Natural killer cell (primary cell): Measurements from ENCODE around the gene BBX. TPM values are rescaled to one million over a fixed set of nuclear protein-coding genes. Genes with fewer than 3 reads are reported as not detected.

ENCODE experiments used
- ATAC-seq, 3 donors: fragments of 150-1000 bp in 2 of 3; fragments of 200-7000 bp in 1 of 3; cut with Tn5 transposase; 1 replicate in 1 of 3; 2 replicates in 2 of 3; pipeline ENCODE4 v1.10.0; 2021; ENCODE audit warnings: mild to moderate bottlenecking in 2 of 3, moderate library complexity in 2 of 3
- DNase-seq, 2 donors: peaks; one replicate each; pipeline versions ENCODE4 v3.0.0 to v3.0.0-alpha.2; 2013 to 2021; ENCODE audit warnings: mixed read lengths in 1 of 2
- H3K27ac ChIP-seq: one replicate; pipeline ENCODE4 v1.5.1; 2013; ENCODE audit warnings: mild to moderate bottlenecking, low read length
- H3K27me3 ChIP-seq: one replicate; pipeline ENCODE4 v1.6.1; 2013; ENCODE audit warnings: low read length; ENCODE audit not compliant: control insufficient read depth, insufficient read depth
- H3K36me3 ChIP-seq: one replicate; pipeline ENCODE4 v1.6.1; 2013; ENCODE audit warnings: low read length; ENCODE audit not compliant: control insufficient read depth, insufficient read depth
- H3K4me1 ChIP-seq: one replicate; pipeline ENCODE4 v1.6.1; 2013; ENCODE audit warnings: low read length; ENCODE audit not compliant: control insufficient read depth, insufficient read depth
- H3K4me3 ChIP-seq: one replicate; pipeline ENCODE4 v1.5.1; 2013; ENCODE audit warnings: low read length
- H3K9me3 ChIP-seq: one replicate; pipeline ENCODE4 v1.6.1; 2013; ENCODE audit warnings: low read length; ENCODE audit not compliant: control insufficient read depth, insufficient read depth
- H3K27ac Mint-ChIP-seq, 2 donors: one replicate each; pipeline ENCODE4 v1.8.0; 2022; ENCODE audit warnings: mild to moderate bottlenecking in 2 of 2, mixed read lengths in 2 of 2, moderate library complexity in 1 of 2
- H3K27me3 Mint-ChIP-seq, 2 donors: one replicate each; pipeline ENCODE4 v1.8.0; 2022; ENCODE audit warnings: low read depth in 2 of 2, mixed read lengths in 2 of 2
- H3K36me3 Mint-ChIP-seq: one replicate; pipeline ENCODE4 v1.8.0; 2022; ENCODE audit warnings: mixed read lengths
- H3K4me1 Mint-ChIP-seq, 2 donors: one replicate each; pipeline ENCODE4 v1.8.0; 2022; ENCODE audit warnings: mixed read lengths in 2 of 2
- H3K4me3 Mint-ChIP-seq: one replicate; pipeline ENCODE4 v1.8.0; 2022; ENCODE audit warnings: mild to moderate bottlenecking, moderate library complexity, mixed read lengths
- H3K9me3 Mint-ChIP-seq, 2 donors: one replicate each; pipeline ENCODE4 v1.8.0; 2022; ENCODE audit warnings: mixed read lengths in 2 of 2
- WGBS: methylation state at CpG from one replicate; pipeline ENCODE4 v1.1.7; 2013; ENCODE audit warnings: missing lambda C conversion rate; ENCODE audit not compliant: insufficient coverage; 5-methylcytosine and 5-hydroxymethylcytosine counted together
- intact Hi-C: fragments of 100-400 bp; cut with micrococcal nuclease; formaldehyde crosslinking; loops from one replicate; pipeline ENCODE4 v1.14.2; 2022
- total RNA-seq, 4 donors: library from RNA; stranded (reverse); fragments of 120-200 nt in 1 of 4; gene quantifications; one replicate each; pipeline versions ENCODE4 v1.2.3 to v1.2.4, GENCODE V29; 2013 to 2022
- TF ChIP-seq, protein P1 (sequence below): fragments of 200-600 bp; IDR thresholded peaks from one replicate; pipeline ENCODE4 v1.8.0; 2022; ENCODE audit warnings: antibody characterized with exemption

Gene BBX
- total RNA-seq, 3 donors from 2014 or later (not counting 1 experiment from before 2014, with no cell fraction given) = 80.0 to 87.1 (median 83.4) TPM

DNA sequence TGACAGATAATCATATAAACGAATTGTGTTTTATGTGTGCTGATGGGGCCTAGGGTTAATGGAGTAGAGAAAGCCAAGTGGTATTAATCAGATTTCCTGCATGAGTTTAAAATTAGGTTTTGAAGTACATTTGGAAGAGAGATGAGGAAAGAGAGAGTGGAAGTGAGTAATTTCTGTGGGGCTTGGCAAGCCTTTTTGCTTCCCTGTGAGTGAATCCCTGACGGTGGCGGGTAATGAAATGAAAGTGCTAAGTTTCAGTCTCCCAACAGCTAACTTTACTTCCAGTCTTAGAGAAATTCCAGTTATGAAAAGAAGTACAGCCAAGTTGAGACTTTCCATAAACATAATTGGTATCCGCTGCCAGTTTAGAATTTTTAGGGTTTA, 139.4 kb downstream of the BBX start:
- Mint-ChIP-seq H3K27me3 (no peaks in the 10 kb centered on the region), H3K4me1 (peaks cover 10 to 26% of the 10 kb centered on the region in 2 donors), H3K27ac (no peak overlapping the region), H3K36me3 (no peaks in the 10 kb centered on the region), H3K9me3 (no peaks in the 10 kb centered on the region), H3K4me3 (no peak overlapping the region)
- H3K36me3 ChIP-seq = no peaks in the 10 kb centered on the region
- no peaks in the 10 kb centered on the region for H3K9me3 ChIP-seq
- H3K27me3 ChIP-seq = no peaks in the 10 kb centered on the region
- DNase-seq = no peak
- no peak for ATAC-seq
- H3K4me1 ChIP-seq = no peaks in the 10 kb centered on the region
- 79% methylated on average over 4 of the region's 4 CpGs for WGBS
- no peak overlapping the region for H3K4me3 ChIP-seq
- no peak overlapping the region for H3K27ac ChIP-seq
- TF ChIP-seq, protein P1, sequence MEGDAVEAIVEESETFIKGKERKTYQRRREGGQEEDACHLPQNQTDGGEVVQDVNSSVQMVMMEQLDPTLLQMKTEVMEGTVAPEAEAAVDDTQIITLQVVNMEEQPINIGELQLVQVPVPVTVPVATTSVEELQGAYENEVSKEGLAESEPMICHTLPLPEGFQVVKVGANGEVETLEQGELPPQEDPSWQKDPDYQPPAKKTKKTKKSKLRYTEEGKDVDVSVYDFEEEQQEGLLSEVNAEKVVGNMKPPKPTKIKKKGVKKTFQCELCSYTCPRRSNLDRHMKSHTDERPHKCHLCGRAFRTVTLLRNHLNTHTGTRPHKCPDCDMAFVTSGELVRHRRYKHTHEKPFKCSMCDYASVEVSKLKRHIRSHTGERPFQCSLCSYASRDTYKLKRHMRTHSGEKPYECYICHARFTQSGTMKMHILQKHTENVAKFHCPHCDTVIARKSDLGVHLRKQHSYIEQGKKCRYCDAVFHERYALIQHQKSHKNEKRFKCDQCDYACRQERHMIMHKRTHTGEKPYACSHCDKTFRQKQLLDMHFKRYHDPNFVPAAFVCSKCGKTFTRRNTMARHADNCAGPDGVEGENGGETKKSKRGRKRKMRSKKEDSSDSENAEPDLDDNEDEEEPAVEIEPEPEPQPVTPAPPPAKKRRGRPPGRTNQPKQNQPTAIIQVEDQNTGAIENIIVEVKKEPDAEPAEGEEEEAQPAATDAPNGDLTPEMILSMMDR = no peak
- intact Hi-C loops = loop anchor here (5.0 kb wide), 1 partner anchor 265 kb away; no protein-coding TSS in a partner anchor

DNA sequence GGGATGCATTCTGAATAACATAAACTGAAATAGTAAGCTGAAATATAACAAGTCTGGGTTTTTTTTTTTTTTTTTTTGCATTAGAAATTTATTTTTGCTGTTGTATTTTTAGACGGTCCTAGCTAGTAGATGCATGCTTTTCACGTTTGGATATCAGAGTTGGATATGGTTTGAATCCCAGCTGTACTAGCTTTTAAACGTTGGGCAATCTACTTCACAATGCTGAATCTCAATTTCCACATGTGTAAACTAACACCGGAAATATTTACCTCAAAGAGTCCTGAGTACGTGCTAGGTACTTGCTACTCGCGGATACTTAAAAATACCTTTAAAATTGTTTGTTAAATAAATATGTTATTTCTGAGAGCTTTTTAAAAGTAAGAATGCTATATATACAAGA, 139.8 kb downstream of the BBX start:
- no peak overlapping the region for H3K4me3 ChIP-seq
- H3K36me3 Mint-ChIP-seq = no peaks in the 10 kb centered on the region

DNA sequence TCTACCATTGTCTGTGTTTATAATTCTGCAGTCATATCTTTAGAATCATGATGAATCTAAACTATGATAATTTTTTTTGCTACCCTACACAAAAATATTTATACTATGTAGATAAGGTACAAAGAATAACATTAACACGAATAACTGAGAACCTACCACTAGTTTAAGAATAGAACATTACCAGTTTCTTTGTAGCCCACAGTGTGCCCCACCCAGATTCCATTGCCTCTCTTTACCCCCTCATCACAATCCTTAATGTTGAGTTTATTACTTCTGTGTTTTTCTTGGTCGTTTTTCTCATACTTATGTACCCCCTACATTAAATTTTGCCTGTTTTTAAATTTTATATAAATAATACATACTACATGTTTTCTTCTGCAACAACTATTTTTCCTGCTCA, 140.5 kb downstream of the BBX start:
- H3K4me1 Mint-ChIP-seq = peaks cover 10 to 29% of the 10 kb centered on the region in 2 donors
- Histone ChIP-seq H3K27me3 (no peaks in the 10 kb centered on the region), H3K4me3 (no peak overlapping the region), H3K27ac (no peak overlapping the region), H3K4me1 (no peaks in the 10 kb centered on the region), H3K36me3 (no peaks in the 10 kb centered on the region), H3K9me3 (no peaks in the 10 kb centered on the region)
- ATAC-seq (no peak), DNase-seq (no peak)
- WGBS = no CpG with 5 or more reads among the region's 2 CpGs
- no peaks in the 10 kb centered on the region for H3K27me3 Mint-ChIP-seq
- no peak overlapping the region for H3K4me3 Mint-ChIP-seq
- no peaks in the 10 kb centered on the region for H3K36me3 Mint-ChIP-seq
- intact Hi-C loops = loop anchor here (5.0 kb wide), 1 partner anchor 264 kb away; no protein-coding TSS in a partner anchor
- H3K27ac Mint-ChIP-seq = no peak overlapping the region
- no peaks in the 10 kb centered on the region for H3K9me3 Mint-ChIP-seq
- TF ChIP-seq, protein P1 = no peak

More for the DNA sequence above, 139.8 kb downstream of the BBX start:
- DNase-seq (no peak), ATAC-seq (no peak)
- Mint-ChIP-seq H3K4me3 (no peak overlapping the region), H3K9me3 (no peaks in the 10 kb centered on the region), H3K27me3 (no peaks in the 10 kb centered on the region), H3K4me1 (peaks cover 10 to 26% of the 10 kb centered on the region in 2 donors), H3K27ac (no peak overlapping the region)
- no peaks in the 10 kb centered on the region for H3K36me3 ChIP-seq
- H3K27me3 ChIP-seq = no peaks in the 10 kb centered on the region
- TF ChIP-seq, protein P1 = no peak
- intact Hi-C loops = loop anchor here (5.0 kb wide), 1 partner anchor 265 kb away; no protein-coding TSS in a partner anchor
- no peaks in the 10 kb centered on the region for H3K4me1 ChIP-seq
- H3K9me3 ChIP-seq = no peaks in the 10 kb centered on the region
- H3K27ac ChIP-seq = no peak overlapping the region
- 100% methylated on average over 2 of the region's 7 CpGs for WGBS

DNA sequence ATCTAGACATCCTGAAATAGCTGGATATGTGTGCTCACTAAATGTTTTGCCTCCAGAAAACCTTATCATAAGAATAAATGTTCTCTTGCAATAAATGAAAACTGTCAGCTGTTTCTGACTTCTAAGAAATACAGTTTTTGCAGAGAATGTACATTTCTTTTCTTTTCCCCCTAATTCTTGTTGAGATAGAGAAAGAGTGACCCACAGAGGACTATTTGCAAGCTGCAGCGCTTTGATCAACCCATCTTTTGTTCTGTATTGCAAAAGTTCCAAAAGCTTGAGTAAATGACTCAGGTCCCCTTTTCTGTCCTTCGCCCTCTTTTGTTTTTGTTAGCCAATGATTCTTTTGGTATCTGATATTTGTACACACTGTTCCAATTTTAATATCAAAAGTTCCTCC, 141.9 kb downstream of the BBX start:
- WGBS = 100% methylated on average over 2 of the region's 2 CpGs
- no peaks in the 10 kb centered on the region for H3K36me3 Mint-ChIP-seq
- H3K27me3 Mint-ChIP-seq = no peaks in the 10 kb centered on the region
- H3K4me3 Mint-ChIP-seq = no peak overlapping the region
- H3K27ac Mint-ChIP-seq = no peak overlapping the region
- Histone ChIP-seq H3K27me3 (no peaks in the 10 kb centered on the region), H3K36me3 (no peaks in the 10 kb centered on the region), H3K9me3 (no peaks in the 10 kb centered on the region), H3K4me1 (no peaks in the 10 kb centered on the region), H3K4me3 (no peak overlapping the region), H3K27ac (no peak overlapping the region)
- intact Hi-C loops = loop anchor here (5.0 kb wide), 1 partner anchor 263 kb away; no protein-coding TSS in a partner anchor
- DNase-seq (no peak), ATAC-seq (no peak)
- H3K4me1 Mint-ChIP-seq = peaks cover 10 to 38% of the 10 kb centered on the region in 2 donors
- TF ChIP-seq, protein P1 = no peak
- no peaks in the 10 kb centered on the region for H3K9me3 Mint-ChIP-seq
